Body of pancreas (tissue), 4 donors: ENCODE results near the gene ERICH2.

Source experiments
- CTCF ChIP-seq, 7 experiments: fragments of 450-650 bp in 4 of 7; fragments of 200-600 bp in 3 of 7; sonication (generic) in 3 of 7; IDR thresholded peaks; one replicate each; pipeline ENCODE4 v1.5.1; 2016 to 2019; ENCODE audit warnings: antibody characterized with exemption in 7 of 7
- POLR2A ChIP-seq, 3 donors: fragments of 450-650 bp; IDR thresholded peaks; one replicate each; pipeline ENCODE4 v1.6.1; 2016; ENCODE audit warnings: antibody characterized with exemption in 3 of 3, mild to moderate bottlenecking in 2 of 3

GRCh38 chr2:170747921-170748320 lies 22.3 kb upstream of the ERICH2 start:
- TF ChIP-seq POLR2A (IDR thresholded peaks at IDR 0.05) (no peak), CTCF (IDR thresholded peaks at IDR 0.05) (no peak)
